HG03097 (cell line): ENCODE data around the gene NLGN4X.
A peak's percentile ranks its signal among the peaks of the same experiment; 100 is the strongest.

Experiments used
- ATAC-seq: cut with Tn5 transposase; IDR thresholded peaks from one replicate; pipeline ENCODE4 v1.9.1; 2021; ENCODE audit not compliant: unreplicated experiment, low FRiP score

NLGN4X gene

DNA sequence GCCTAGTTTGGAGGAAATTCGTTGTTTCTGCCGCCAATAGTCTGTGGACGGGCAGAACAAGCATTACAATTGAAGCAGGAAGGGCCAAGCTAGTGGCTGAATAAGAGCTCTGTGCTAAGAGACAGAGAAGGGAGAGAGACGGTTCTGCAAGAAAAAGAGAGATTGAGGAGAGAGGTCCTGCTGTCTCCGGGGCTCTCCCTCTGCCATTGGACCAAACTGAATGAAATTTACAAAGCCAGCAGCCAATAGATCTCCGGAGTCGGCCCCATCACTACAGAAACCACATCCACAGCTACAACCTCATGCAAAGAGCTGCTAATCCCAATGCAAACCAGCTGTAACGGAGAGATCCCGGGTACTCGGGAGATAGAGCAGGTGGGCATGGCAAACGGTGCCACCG lies at the start of gene NLGN4X:
Gene NLGN4X, minus strand, starts transcription at position 148 of the 400 bp plus-strand sequence. CDS start 77,401 bp downstream, outside the sequence.
- no peak for ATAC-seq

DNA sequence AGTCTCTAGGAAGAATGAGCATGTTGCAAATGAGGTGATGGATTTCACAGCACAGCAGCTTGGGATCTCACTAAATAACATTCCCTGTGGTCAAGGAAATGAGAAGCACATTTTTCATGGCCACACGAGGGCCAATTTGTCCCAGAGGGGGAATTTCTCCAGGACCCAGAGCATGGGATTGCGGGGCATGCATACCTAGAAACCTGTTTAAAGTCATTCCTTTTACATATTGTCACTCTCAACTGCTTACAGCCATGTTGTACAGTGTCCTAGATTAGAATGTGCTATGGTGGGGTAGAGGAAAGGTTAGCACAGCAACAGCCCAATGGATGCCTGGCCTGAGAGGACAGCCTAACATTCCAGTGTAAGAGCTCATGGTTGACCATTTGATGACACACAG lies 37.4 kb upstream of the NLGN4X start:
- no peak for ATAC-seq

DNA sequence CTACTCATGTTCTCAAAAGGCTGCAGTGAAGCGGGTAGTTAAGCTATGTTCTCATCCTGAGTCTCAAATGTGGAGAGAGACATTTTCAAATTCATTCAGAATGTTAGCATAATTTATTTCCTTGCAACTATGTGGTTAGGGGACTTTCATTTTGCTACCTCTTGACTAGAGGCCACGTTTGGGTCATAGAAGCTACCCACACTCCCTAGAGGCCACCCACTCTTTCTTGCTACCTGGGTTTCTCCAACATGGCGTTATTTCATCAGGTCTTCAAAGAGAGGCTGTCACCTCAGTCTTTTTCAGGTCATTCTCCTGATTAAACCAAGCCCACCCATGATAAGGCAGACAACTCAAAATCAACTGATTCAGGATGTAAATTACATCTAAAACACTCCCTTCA lies 34.3 kb upstream of the NLGN4X start:
- no peak for ATAC-seq

- no peak for ATAC-seq
Measured at GRCh38 chrX:6257025-6257424, 28.4 kb upstream of the NLGN4X start.

GRCh38 chrX:6244666-6245065 lies 16.0 kb upstream of the NLGN4X start:
- ATAC-seq: no peak

- ATAC-seq: no peak
Measured at GRCh38 chrX:6238576-6238975, 9.9 kb upstream of the NLGN4X start.

DNA sequence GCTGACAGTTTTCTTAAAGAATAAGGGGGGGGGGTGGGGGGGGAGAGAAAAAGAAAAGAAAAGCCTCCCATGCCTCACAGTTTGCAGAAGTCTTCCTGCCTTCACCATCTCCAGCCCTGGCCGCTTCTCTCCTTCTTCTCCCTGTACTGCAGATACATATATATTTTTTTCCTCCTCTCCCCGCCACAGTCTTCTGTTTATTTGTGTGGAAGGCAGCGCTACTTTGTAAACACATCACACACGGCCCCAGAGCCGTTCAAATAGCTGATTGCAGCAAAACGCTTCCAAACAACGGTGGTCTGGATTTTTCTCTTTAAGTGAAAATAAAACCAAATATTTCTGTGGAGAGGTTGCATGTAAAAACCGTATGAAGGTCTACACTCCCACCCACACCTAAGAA lies 732 bp downstream of the NLGN4X start:
- no peak for ATAC-seq

DNA sequence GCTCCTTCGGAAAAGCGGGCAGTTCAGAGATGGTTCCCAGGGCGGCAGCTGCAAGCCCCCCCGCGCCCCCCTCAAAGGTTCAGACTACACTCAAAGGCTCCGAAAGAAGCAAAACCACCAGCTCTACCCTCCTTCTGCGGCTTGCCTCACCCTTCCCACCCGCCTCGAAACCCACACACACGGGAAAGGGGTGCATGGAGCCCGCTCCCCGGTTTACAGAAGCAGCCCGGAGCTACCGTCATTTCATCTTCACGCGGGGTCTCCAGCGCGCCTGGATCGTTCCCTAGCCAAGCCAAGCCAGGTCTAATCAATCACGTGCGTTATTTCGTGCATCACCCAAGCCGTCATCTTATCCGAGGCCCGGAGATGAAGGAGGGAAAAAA lies 1.2 kb downstream of the NLGN4X start:
- no peak for ATAC-seq

DNA sequence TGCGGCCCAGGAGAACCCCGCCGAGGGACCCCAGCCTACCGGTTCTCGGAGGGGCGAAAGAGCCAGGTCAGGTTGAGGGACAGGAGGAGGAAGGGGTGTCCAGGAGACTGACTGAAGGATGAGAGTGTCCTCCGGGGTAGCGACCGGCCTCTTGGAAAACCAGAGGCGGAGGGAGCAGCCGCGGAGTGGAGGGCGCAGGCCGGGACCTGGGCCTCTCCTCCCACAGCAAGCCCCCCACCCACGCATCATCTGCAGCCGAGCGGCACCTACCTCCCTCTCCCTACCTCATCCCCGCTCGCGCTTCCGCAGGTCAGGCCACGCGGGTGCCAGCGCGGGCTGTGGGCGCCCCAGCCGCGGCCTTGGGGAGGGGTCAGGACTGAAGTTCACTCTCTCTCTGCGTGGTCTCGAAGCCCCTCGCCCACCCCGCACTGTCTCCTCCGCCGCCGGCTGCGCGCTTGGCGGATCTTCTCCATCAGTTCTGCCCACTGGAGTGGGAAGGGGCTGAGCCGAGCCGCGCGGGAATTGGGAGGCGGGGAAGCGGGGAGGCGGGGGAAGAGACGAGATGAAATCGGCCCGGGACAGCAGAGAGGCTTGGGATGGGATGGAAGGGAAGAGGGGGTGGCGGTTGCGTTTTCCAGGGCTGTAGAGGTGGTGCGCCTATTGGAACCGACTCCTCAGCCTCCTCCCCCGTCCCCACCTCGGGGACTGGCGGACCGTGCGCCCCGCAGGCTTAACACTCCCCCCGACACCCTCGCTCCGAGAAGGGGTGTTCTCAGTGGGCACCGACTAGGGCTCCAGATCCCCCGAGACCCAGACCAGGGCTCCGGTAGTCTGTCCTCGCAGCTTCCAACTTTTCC lies 1.8 kb downstream of the NLGN4X start:
- no peak for ATAC-seq

DNA sequence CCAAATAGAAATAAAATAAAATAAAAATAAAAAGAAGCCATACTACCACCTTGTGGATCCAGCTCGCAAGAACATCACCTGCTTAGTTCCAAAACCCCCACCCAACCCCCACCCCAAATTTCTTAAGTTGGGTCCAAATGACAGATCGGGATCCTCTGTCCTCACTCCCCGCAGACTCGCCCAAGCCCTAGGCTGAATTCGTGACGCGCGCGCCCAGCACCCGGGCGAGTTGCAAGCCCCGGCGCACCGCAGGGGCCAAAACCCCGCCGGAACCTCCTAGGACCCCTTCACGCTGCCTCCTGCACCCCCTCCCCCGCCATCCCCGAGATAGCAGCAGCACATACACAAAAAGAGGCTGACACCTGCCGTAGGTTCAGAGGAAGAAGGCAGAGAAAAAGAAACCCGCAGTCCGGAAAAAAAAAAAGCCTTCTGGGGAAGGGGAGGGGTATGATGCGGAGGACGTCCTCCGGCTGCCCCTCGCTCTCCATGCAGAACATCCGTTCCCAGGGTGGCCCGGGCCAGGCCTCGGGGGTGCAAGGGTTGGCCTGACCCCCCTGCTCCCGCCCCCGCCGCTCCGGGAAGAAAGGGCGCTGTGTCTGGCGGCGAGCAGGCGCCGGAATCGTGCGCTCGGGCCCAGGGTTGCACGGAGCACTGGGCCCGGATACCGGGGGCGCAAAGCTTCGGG lies 2.6 kb downstream of the NLGN4X start:
- ATAC-seq: no peak

- no peak for ATAC-seq
Measured at GRCh38 chrX:6225288-6225910, 3.3 kb downstream of the NLGN4X start.

- no peak for ATAC-seq
Measured at GRCh38 chrX:6223516-6223915, 5.2 kb downstream of the NLGN4X start.

- no peak for ATAC-seq
Measured at GRCh38 chrX:6210230-6210629, 18.4 kb downstream of the NLGN4X start.

DNA sequence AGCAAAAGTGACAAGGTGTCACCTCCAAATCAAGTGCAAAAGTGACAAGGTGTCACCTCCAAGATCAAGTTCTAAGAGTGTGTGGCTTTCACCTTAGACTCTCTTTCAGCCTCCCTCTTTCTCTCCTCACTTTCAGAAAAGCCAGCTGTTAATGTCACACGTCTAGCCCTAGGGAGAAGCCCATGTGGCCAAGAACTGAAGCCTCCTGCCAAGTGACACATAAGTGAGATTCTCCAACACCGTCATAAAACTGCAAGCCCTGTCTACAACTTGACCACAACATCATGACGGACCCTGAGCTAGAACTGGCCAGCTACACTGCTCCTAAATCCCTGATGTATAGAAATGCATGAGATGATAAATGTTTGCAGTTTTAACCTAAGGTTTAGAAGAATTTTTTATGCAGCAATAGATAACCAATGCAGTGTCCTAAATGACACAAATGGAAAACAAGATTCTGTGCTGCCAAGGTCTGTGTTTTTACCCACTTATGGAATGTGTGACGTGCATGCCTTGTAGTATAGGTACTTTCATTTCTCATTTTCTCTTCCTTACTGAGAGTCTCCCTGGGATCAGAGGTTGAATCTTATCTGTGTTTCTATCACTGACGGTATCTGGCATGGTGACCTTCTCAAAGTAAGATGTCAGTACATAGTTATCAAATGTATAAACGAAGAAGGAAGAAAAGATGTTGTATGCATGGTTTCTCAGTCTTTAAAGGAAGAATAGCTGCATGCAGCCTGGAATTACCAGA lies 25.0 kb downstream of the NLGN4X start:
- ATAC-seq: no peak

GRCh38 chrX:6199486-6199885 lies 29.2 kb downstream of the NLGN4X start:
- ATAC-seq: no peak

DNA sequence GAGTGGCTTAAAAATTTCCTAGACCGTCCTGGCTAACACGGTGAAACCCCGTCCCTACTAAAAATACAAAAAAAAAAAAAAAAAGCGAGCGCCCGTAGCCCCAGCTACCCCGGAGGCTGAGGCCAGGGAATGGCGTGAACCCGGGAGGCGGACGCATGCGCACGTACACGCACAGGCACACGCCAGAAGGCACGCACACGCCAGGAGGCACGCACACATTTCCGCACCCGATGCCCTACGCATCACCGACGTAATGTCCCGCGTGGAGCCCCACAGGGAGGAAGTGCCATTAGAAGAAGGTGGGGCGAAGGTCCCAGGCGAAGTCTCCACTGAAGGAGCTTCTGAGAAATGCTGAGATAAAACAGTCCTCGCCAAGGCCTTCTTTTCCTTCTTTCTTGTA lies 41.4 kb downstream of the NLGN4X start:
- no peak for ATAC-seq

DNA sequence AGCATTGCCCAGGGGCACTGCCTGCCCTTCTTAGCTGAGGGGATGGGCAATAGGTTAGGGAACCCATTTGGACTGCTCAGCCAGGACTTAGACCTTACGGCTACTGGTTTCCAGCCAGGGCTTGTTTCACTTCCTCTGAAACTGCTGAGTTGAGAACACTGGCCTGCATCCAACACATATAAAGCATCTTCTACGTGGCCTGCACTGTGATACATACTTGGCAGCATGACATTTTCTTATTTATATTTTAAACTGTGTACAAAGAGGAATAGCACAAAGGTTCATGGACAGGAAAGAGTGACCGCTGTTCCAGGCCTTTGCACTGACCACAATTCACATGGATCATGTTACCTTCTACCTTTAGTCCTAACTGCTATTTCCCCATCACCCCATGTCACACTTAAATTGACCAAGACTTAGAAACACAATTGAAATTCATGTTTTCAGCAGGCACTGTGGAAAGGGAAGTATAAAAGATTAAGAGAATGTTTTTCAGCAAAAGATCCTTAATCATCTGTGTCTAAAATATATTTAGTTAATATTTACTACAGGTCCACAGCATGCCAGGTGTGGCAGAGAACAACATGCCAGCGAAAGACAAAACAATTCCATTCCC lies 43.7 kb downstream of the NLGN4X start:
- peak; percentile 63 for ATAC-seq

GRCh38 chrX:6175914-6176313 lies 52.8 kb downstream of the NLGN4X start:
- ATAC-seq: no peak

GRCh38 chrX:6170424-6170823 lies 58.2 kb downstream of the NLGN4X start:
- no peak for ATAC-seq

DNA sequence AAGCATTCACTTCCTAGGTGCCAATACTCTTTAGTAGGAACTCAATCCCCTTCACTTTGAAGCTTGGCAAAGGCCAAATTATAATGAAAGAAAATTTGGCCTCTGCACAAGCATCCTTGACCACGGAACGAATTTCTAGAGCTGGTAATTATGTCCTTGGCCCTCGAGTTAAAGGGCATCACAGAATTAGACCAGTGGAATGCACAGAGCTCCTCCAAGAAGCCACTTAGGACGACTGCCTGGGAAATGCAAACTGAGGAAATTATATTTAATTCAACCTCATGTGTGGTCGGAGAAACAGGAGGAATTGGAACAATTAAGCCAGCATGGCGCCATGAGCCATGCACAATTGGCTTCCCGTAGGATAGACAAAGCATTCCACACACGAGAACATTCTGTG lies 59.3 kb downstream of the NLGN4X start:
- ATAC-seq: no peak
